Measurements from ENCODE around the gene TRIM47. TPM values are rescaled to one million over a fixed set of nuclear protein-coding genes. Genes with fewer than 3 reads are reported as not detected.

Gene TRIM47
- total RNA-seq, 1 experiment from 2014 or later, result 125 TPM

DNA sequence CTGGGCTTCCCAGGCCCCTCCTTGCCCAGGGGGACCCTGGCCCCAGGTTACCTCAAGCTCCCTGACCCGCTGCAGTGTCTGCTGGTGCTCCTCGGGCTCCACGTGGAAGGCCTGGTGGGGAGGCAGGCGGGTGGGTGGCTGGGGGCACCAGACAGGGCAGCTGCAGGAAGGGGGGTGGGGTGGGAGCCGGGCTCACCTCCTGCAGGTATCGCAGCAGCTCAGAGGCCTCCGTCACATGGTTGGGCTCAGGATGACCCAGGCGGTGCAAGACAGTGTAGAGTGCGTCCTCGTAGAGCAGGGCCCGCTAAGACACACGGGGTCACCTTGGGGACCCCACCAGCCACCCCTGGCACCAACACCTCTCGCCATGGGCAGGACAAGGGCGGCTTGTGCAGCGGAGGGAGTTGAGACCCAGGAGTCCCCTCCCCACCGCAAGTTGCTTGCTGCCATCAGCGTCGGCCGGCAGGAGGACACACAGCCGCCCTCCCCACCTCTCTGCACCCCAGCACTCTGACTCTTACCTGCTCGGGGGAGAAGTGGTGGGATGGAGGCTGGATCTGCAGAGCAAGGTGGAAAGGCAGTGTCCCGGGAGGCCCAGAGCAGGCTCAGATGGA lies 35.3 kb downstream of the TRIM47 start:
- H3K4me3 ChIP-seq (ENCODE audit: low read depth in 2 of 2, low read length in 2 of 2), result no peak overlapping the region
- H3K4me1 ChIP-seq (ENCODE audit: control insufficient read depth, insufficient read depth, low read length), result peaks cover 35% of the 10 kb centered on the region
- TF ChIP-seq TCF7L2 (IDR thresholded peaks at IDR 0.05; ENCODE audit: low read depth, low read length) (no peak), SIN3A (IDR thresholded peaks at IDR 0.05; ENCODE audit: borderline replicate concordance, insufficient read depth, low read depth, low read length) (no peak), CTCF (IDR thresholded peaks at IDR 0.05) (no peak), POLR2AphosphoS5 (IDR thresholded peaks at IDR 0.05; ENCODE audit: low read depth, low read length) (no peak)
- TF ChIP-seq, protein P1, sequence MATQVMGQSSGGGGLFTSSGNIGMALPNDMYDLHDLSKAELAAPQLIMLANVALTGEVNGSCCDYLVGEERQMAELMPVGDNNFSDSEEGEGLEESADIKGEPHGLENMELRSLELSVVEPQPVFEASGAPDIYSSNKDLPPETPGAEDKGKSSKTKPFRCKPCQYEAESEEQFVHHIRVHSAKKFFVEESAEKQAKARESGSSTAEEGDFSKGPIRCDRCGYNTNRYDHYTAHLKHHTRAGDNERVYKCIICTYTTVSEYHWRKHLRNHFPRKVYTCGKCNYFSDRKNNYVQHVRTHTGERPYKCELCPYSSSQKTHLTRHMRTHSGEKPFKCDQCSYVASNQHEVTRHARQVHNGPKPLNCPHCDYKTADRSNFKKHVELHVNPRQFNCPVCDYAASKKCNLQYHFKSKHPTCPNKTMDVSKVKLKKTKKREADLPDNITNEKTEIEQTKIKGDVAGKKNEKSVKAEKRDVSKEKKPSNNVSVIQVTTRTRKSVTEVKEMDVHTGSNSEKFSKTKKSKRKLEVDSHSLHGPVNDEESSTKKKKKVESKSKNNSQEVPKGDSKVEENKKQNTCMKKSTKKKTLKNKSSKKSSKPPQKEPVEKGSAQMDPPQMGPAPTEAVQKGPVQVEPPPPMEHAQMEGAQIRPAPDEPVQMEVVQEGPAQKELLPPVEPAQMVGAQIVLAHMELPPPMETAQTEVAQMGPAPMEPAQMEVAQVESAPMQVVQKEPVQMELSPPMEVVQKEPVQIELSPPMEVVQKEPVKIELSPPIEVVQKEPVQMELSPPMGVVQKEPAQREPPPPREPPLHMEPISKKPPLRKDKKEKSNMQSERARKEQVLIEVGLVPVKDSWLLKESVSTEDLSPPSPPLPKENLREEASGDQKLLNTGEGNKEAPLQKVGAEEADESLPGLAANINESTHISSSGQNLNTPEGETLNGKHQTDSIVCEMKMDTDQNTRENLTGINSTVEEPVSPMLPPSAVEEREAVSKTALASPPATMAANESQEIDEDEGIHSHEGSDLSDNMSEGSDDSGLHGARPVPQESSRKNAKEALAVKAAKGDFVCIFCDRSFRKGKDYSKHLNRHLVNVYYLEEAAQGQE (IDR thresholded peaks at IDR 0.05; ENCODE audit: insufficient read depth in 1 of 2, low read depth in 2 of 2, low read length in 1 of 2), result no peak

GRCh38 chr17:75842411-75842810 lies 36.0 kb downstream of the TRIM47 start:
- intact Hi-C loops (cut with micrococcal nuclease; ENCODE audit: unreplicated experiment) (no loop called here), in situ Hi-C loops (cut with HindIII; ENCODE audit: low pct_unique_long_range_greater_than_20kb, low sequenced_read_pairs) (no loop called here)
- H3K27ac ChIP-seq (ENCODE audit: low read length), result no peak overlapping the region
- H3K4me1 ChIP-seq (ENCODE audit: control insufficient read depth, insufficient read depth, low read length), result peaks cover 32% of the 10 kb centered on the region
- DNase-seq (ENCODE audit: low read depth, low spot score) (no peak), ATAC-seq (no peak)
- no peaks in the 10 kb centered on the region for H3K36me3 ChIP-seq (ENCODE audit: control insufficient read depth, insufficient read depth, low read length)
- POLR2A ChIA-PET, result no interaction called here
- CTCF ChIA-PET, result no interaction called here
- BruUV-seq (replicated peaks), result no TSS peak
- TF ChIP-seq TCF7L2 (IDR thresholded peaks at IDR 0.05; ENCODE audit: low read depth, low read length) (no peak), CTCF (IDR thresholded peaks at IDR 0.05) (no peak), POLR2AphosphoS5 (IDR thresholded peaks at IDR 0.05; ENCODE audit: low read depth, low read length) (no peak), SIN3A (IDR thresholded peaks at IDR 0.05; ENCODE audit: borderline replicate concordance, insufficient read depth, low read depth, low read length) (no peak)
- TF ChIP-seq, protein P1 (IDR thresholded peaks at IDR 0.05; ENCODE audit: insufficient read depth in 1 of 2, low read depth in 2 of 2, low read length in 1 of 2), result no peak
- H3K9me3 ChIP-seq (ENCODE audit: control insufficient read depth, insufficient read depth, low read depth, low read length), result no peaks in the 10 kb centered on the region
- H3K27me3 ChIP-seq (ENCODE audit: control insufficient read depth, insufficient read depth, low read length), result no peaks in the 10 kb centered on the region
- no peak overlapping the region for H3K4me3 ChIP-seq (ENCODE audit: low read depth in 2 of 2, low read length in 2 of 2)

More for the DNA sequence above, 35.3 kb downstream of the TRIM47 start:
- BruUV-seq (replicated peaks), result no TSS peak
- H3K36me3 ChIP-seq (ENCODE audit: control insufficient read depth, insufficient read depth, low read length), result no peaks in the 10 kb centered on the region; the same call in 1 of the 2 replicates
- intact Hi-C loops (cut with micrococcal nuclease; ENCODE audit: unreplicated experiment) (no loop called here), in situ Hi-C loops (cut with HindIII; ENCODE audit: low pct_unique_long_range_greater_than_20kb, low sequenced_read_pairs) (no loop called here)
- DNase-seq (ENCODE audit: low read depth, low spot score) (no peak), ATAC-seq (no peak)
- no peak overlapping the region for H3K27ac ChIP-seq (ENCODE audit: low read length)
- H3K9me3 ChIP-seq (ENCODE audit: control insufficient read depth, insufficient read depth, low read depth, low read length), result no peaks in the 10 kb centered on the region
- no peaks in the 10 kb centered on the region for H3K27me3 ChIP-seq (ENCODE audit: control insufficient read depth, insufficient read depth, low read length)
- ChIA-PET CTCF (interaction anchor here (0.6 kb wide), 1 partner anchor 29 kb away, joined by 3 read pairs; no protein-coding TSS in a partner anchor), POLR2A (no interaction called here)
